ENCODE results near the gene FSTL5.

DNA sequence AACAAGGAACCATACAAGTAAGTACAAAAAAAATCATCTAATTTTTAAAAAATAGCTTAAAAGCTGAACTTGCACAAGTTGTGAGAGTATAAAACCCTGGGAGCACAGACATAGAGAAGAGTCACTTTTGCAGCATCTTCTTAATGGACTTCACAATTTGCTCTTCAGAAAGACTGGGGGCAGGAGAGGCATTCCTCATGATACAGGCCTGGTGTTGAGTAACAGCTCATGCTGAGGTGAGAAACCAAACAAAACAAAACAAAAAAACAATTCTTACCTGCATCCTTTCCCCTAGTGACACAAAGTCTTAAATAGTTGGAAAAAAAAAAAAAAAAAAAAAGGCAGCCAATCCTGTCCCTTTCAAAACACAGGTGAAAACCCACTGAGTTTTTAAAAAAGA lies 562.8 kb downstream of the FSTL5 start:
- TF ChIP-seq EZH2 (IDR thresholded peaks at IDR 0.05; ENCODE audit: insufficient read depth, poor library complexity, severe bottlenecking): no peak
- no peak for TF ChIP-seq EZH2phosphoT487 (IDR thresholded peaks at IDR 0.05; ENCODE audit: insufficient read depth, low read depth)

Data from GM23248 (cell line).